Activated CD8-positive, alpha-beta memory T cell treated with anti-CD3 and anti-CD28 coated beads, Interleukin-2, amount 50 U/mL, for 48 hours (primary cell): ENCODE data around the gene STRADA.

ENCODE experiments used
- DNase-seq: peaks from one replicate; pipeline ENCODE4 v3.0.0-alpha.2; 2020

Gene STRADA

DNA sequence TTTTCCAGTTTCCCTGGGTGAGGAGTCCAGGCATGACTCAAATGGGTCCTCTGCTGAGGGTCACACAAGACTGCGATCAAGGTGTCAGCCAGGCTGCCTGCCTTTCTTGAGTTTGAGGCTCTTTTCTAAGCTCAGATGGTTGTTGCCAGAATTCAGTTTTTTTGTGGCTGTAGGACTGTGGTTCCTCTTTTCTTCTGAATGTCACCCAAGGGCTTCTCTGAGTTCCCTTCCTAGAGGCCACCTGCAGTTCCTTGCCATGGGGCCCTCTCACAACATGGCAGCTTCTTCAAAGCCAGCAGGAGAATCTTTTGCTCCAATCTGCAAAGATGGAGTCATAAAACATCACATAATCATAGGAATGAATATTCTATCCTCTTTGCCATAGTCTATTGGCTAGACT lies 59.2 kb downstream of the STRADA start:
- DNase-seq = no peak

DNA sequence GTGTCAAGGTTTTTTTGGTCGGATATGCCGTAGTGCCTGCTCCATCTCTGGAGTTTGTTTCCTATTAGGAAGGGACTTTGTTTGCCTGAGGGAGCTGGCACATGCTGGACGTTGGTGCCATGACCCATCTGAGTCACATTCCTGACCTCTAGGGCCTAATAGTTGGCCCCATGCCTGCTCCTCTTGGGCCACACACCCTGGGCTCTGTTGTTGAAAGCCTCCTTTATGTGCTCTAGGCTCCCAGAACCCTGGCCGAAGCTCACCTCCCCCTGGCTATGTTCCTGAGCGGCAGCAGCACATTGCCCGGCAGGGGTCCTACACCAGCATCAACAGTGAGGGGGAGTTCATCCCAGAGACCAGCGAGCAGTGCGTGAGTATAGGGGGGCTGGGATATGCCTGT lies 60.1 kb downstream of the STRADA start:
- no peak for DNase-seq

DNA sequence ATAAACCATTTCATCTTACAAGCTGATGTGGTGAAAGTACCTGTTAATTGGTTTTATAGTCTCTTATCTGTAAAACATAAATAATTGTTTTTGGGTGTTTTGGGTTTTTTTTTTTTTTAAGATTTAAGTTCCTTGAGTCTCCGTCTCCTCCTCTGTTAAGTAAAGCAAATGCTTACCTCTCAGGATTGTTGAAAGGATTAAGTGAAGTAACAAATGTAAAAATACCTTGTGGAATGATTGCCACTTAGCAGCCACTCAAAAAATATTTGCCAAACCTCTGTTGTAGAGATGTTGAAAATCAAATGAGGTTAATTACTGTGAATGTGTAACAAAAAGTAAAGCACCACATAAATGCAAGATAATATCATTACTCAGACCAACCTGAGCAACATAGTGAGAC lies 60.9 kb downstream of the STRADA start:
- DNase-seq = no peak

DNA sequence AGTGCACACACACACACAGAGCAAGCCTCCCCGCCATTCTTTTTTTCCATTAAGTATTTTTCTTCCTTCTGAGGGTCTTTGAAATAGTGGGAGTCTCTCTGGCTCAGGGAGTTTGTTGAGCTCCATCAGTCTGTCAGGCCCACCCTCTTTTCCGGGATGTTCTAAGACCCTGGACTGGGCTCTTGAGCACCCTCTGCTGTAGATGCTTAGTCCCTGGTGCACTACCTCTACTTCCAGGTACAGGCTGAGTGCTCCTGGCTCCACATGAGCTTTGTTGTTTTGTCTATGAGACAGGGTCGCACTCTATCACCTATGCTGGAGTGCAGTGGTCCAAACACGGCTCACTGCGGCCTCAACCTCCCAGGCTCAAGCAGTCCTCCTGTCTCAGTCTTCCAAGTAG lies 62.4 kb downstream of the STRADA start:
- DNase-seq = no peak

DNA sequence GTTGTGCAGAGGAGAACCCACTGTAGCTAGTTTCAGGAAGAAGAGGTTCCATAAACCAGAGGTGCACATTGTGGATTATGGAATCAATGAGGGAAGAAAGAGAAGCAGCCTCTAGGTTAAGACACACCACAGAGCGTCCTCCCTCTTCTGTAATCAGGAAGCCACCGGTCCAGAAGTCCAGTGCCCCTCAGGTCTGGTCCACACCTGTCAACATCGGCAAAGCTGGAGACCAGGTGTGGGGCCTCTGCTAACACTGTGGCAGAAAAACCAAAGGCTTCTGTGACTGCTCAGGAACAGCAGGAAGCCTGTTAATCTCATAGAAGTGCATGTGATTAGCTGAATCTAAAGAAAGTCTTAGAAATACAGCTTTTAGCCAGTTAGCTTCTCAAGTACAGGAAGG lies 65.0 kb downstream of the STRADA start:
- DNase-seq = no peak

DNA sequence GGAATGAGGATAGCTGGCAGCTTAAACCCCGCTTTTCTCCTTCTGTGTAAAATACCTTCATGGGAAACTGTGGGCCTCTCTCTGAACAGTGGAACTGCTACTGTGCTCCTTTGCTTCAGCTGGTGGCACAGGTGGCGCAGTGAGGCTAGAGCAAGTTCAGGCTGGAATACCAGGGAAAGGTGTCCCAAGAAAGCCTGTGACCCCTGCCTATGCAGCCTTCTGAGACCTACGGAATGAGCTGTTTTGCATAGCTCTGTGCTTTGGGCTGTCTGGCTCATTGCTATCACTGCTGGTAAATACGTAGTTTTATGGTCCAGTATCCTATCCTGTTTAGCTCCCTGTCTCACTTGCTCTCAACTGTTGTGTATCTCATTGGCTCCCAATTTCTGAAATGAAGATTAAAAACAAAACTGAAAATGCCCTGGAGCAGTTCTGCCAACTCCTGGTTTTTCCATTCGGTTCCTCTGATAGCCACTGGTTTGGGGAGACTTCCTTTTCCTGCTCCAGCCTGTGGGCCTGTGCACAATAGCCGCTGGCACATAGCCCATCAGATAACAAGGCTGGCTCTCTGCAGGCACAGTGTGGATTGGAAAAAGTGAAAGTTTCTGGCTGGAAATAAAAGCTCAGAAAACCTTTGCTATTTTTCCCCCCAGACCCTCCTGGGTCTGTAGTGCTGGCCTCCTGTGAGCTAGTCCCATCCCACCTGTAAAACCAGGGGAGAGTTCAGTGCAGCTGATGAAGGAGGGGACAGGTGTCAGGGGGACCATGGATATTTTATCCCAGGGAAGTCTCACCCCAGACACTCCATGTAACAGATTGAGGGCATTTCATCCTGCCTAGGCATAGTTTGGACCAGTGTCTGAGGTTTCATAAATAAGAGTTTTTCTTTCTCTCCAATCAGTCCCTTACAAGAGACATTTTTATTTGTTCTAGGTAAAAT lies 65.7 kb downstream of the STRADA start:
- DNase-seq = no peak

DNA sequence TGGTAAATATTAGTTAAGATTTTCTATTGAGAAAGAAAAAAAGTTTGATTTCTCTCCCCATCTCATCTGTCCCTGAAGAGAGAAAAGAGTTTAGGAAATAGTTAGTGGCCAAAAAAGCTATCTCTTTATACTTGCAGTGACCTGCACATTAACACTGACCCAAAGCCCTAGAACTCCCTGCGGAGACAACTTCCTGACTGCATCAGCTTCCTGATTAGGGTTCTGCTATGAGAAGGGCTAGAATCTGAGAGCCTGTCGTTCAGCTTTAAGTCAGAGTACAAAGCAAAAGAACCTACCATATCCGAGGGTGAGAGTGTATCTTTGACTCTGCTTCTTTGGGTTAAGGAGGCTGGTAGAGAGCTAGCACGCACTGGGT lies 66.4 kb downstream of the STRADA start:
- no peak for DNase-seq

DNA sequence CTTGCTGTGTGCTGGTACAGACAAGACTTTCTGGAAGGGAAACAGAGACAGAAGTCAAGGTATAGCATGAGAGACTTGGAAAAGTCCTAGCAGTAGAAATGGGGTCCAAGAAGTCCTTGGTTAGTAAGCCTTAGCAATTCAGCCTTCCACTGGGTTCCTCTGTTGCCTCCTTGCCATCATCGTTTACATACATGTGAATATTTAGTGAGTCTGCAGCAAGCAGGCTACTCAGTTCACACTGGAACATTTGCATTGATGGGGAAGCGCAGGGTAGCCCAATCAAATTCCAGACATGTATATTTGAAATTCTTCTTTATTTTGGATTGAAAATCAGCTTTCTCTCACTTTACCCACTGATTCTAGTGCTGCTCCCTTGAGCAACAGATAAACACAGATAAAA lies 68.7 kb downstream of the STRADA start:
- DNase-seq = no peak

DNA sequence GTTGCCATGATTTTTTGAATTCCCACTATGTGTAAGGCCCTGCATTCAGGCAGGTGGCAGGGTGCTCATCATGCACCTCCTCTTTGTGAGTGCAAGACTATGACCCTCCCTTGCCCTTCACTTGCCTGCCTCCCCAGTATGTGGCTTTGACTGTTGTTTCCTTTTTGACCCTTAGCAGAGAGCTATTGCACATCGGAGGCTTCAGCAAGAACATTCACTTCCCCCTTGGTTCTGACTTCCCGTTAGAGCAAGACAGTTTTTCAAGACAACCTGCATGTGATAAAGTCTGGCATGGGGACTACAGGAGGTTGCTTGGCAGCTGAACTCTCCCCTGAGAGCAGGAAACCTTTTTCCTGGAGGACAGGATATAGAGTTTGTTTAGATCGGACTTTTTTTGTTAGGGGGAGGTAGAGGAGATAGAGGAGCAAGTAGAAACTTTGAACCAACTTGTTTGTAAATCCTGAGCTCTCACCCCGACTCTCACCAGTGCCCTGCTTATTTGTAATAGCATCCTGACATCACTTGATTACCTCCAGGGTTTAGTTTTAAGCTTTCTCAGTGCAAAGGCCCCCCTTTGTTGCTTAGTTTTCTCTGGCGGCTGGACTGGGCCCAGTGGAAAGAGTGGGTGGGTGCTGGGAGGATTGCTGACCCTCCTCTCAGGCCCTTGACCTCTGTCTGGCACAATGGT lies 75.9 kb downstream of the STRADA start:
- DNase-seq = no peak

DNA sequence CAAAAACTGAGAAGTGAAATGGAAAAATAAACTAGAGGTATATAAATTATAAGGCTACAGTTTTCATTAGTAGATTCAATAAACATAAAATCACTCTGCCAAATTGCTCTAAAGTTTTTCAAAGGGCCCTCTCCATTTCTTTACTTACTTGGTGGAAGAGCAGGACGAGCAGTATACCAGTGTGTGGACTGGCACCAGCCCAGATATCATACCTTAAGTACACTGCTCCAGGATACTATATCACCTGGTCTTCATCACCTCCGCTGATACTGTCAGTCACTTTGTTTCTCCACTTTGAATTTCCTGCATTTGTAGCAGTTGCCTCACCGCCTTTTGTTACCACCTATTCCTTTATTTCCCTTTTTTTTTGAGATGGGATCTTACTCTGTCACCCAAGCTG lies 81.7 kb downstream of the STRADA start:
- no peak for DNase-seq

DNA sequence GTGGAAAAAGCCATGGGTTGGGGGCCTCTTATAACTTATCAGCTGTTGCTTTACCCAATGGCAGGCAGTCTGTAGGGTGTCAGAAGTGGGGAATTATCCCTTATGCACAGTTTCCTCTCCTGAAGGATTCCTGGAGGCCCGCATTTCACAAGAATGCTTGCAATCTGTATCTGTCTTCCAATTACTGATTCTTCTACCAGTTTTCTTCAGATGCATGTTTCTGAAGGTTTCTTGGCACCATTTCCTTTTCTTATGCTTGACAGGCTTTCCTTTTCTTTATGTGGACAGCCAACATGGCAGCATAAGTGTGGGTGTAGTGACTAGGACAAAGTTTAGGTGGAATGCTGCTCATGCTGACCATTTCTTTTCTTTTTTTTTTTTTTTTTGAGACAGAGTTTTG lies 83.2 kb downstream of the STRADA start:
- DNase-seq = no peak

DNA sequence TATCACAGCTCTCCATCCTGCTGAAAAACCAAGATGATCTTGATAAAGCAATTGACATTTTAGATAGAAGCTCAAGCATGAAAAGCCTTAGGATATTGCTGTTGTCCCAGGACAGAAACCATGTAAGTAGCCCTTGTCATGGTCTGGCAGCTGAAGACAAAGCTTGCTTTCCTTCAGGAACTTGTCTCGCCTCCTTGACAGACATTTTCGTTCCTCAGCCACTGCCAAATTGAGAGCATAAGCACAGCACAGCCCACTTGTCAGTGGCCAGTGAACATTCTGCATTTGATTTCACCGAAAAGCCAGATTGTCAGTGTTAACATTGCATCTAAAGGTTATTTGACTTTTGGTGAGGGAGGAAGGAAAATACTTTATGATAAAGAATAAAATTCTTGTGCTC lies 83.8 kb downstream of the STRADA start:
- no peak for DNase-seq

DNA sequence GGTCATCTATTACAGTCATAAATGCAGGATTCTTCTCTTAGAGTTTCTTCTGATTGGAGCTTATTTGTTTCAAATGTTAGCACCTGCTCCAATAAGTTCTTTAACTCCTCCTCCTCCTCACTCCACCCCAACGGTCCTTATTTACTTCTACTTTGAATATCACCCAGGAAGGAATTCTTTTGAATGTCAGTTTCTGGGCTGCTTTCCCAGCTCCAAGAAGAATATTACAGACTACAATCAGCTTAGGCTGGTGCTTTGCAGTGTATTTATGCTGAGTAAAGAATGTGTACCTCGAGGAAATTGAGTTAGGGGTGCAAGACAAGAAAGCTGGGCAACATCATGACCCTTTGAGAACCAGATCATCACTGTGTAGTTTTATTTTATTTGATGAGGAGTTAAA lies 88.5 kb downstream of the STRADA start:
- DNase-seq = no peak
